ENCODE data around the gene XIAP.

XIAP gene

DNA sequence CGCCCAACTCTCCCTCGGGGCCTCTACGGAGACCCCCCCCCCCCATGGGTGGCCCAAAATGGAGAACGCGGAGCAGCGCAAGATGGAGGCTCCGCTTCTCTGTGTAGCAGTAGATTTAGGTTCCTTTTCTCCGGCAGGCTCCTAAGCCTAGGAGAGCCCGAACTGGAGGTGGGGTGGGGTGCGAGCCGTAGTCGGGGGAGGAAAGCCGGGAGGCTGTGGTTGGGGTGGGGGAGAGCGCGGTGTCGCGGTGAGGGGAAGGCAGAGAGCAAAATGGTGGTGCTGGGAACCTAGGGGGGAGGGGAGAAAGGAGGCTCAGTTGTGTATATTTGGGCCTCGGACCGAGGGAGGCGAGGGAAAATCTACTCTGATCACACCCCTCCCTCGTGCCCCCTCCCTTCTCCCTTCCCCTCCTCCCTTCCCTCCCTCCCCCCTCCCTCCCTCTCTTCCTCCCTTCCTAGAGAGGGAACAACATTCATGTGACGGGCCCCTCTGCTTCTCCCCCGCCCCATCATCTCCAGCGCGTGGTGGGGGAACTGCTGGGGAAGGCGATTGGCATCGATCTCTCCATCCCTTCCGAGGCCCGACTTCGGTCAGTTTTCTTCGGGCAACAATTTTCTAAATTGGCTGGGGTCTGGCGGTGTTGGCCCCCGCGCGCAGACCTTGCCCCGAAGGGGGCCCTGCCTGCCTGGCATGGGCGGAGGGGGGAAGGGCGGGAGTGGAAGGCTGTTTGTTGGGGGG lies 101.6 kb downstream of the XIAP start, which contains the start of gene STAG2:
TSS of gene STAG2 (plus strand) at position 439 of the 738 bp plus-strand sequence. CDS start 60,922 bp downstream, outside the sequence.
- Mint-ChIP-seq H3K36me3 (no peaks in the 10 kb centered on the region), H3K9me3 (ENCODE audit: low read depth) (no peaks in the 10 kb centered on the region), H3K4me1 (ENCODE audit: low read depth) (peaks cover 32% of the 10 kb centered on the region), H3K27me3 (no peaks in the 10 kb centered on the region), H3K4me3 (peak within 1 kb of the TSS; percentile 99), H3K27ac (peak within 1 kb of the TSS; percentile 99)

DNA sequence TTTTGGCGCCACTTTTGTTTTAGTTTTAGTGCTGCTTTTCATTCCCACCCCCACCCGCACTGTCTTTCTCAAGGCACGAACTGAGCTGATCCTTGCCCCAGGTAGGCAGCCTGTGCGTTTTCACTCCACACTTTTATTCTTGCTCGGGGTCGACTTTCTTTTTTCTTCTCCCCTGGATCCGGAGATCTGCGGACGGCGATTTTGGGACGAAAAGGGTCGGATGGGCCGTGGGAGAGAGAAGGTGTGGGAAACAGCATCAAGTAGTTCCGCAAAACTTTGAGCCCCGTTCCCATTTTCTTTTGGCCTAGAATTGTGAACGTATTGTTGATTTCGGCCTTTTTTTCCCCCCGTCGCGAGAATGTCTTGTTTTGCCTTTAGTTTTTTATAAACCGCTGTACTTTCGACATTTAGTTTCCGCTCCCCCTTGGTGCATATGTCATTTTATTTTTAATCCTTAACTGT lies 102.2 kb downstream of the XIAP start:
- no peaks in the 10 kb centered on the region for H3K27me3 Mint-ChIP-seq

DNA sequence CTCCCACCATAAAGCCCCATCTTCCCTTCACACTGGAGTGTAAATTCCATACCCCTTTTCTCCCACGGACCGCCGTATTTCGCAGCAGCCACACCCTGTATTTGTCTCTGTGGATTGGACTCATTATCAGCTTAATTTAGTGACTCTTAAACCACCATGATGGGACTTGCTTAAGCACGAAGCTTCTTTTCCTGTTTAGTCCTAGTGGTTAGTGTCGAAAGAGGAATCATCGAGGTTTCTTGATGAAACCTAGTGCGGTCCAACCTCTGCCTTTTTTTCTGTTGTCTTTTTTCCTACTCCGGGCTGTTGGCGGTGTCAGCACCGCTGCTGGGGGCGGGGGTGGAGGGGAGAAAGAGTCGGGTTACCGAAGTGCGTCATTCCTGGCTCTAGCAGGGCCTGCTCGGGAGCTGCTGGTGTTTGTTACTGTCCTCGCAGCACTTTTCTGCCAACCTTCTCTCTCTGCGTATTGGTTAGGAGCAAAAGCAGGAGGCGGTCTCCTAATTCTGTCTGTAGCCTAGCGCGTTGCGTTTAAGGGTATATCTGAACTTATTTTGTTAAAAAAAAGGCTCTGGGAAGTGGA lies 103.0 kb downstream of the XIAP start:
- H3K36me3 Mint-ChIP-seq = no peaks in the 10 kb centered on the region
- peak overlapping the region; percentile 99 for H3K27ac Mint-ChIP-seq
- H3K4me1 Mint-ChIP-seq (ENCODE audit: low read depth) = peaks cover 41% of the 10 kb centered on the region
- peak overlapping the region; percentile 99 for H3K4me3 Mint-ChIP-seq
- no peaks in the 10 kb centered on the region for H3K9me3 Mint-ChIP-seq (ENCODE audit: low read depth)
- no peaks in the 10 kb centered on the region for H3K27me3 Mint-ChIP-seq

More for the DNA sequence above, 102.2 kb downstream of the XIAP start:
- Mint-ChIP-seq H3K9me3 (ENCODE audit: low read depth) (no peaks in the 10 kb centered on the region), H3K27ac (peak overlapping the region; percentile 99), H3K4me3 (peak overlapping the region; percentile 99), H3K36me3 (no peaks in the 10 kb centered on the region), H3K4me1 (ENCODE audit: low read depth) (peaks cover 38% of the 10 kb centered on the region)

Measured in activated naive CD8-positive, alpha-beta T cell (primary cell).